Mesendoderm (in vitro differentiated cells): ENCODE results near the gene DLG4. TPM values are rescaled to one million over a fixed set of nuclear protein-coding genes. Genes with fewer than 3 reads are reported as not detected.

ENCODE experiments used
- DNase-seq: peaks from one replicate; pipeline ENCODE4 v3.0.0; 2013
- H2AK5ac ChIP-seq: 2 replicates; pipeline ENCODE4 v1.6.1; 2013; ENCODE audit warnings: low read length, inconsistent platforms
- H2BK120ac ChIP-seq: 2 replicates; pipeline ENCODE4 v1.6.1; 2013; ENCODE audit warnings: low read depth, mild to moderate bottlenecking, low read length, moderate library complexity, mixed read lengths
- H2BK15ac ChIP-seq: replicated peaks from 2 replicates; pipeline ENCODE4 v1.6.1; 2013; ENCODE audit warnings: low read depth, mild to moderate bottlenecking, moderate library complexity
- H2BK5ac ChIP-seq: 2 replicates; pipeline ENCODE4 v1.6.1; 2013; ENCODE audit warnings: low read length, inconsistent platforms
- H3K18ac ChIP-seq: 2 replicates; pipeline ENCODE4 v1.6.1; 2013; ENCODE audit warnings: mild to moderate bottlenecking, low read length, mixed read lengths
- H3K23ac ChIP-seq: one replicate; pipeline ENCODE4 v1.6.1; 2013; ENCODE audit warnings: low read length
- H3K27ac ChIP-seq: 2 replicates; pipeline ENCODE4 v1.5.1; 2013; ENCODE audit warnings: low read depth, mild to moderate bottlenecking, inconsistent platforms, low read length, moderate library complexity
- H3K27me3 ChIP-seq: 2 replicates; pipeline ENCODE4 v1.6.1; 2013; ENCODE audit warnings: low read length, control low read depth, mild to moderate bottlenecking, inconsistent platforms; ENCODE audit not compliant: insufficient read depth, poor library complexity
- H3K36me3 ChIP-seq: 2 replicates; pipeline ENCODE4 v1.6.1; 2013; ENCODE audit warnings: low read length, inconsistent platforms; ENCODE audit not compliant: control insufficient read depth, insufficient read depth
- H3K4ac ChIP-seq: one replicate; pipeline ENCODE4 v1.6.1; 2013; ENCODE audit warnings: low read depth, mild to moderate bottlenecking, low read length, moderate library complexity
- H3K4me1 ChIP-seq: 2 replicates; pipeline ENCODE4 v1.6.1; 2013; ENCODE audit warnings: low read depth, low read length, inconsistent platforms; ENCODE audit not compliant: control insufficient read depth
- H3K4me2 ChIP-seq: 2 replicates; pipeline ENCODE4 v1.6.1; 2013; ENCODE audit warnings: low read length
- H3K4me3 ChIP-seq: 2 replicates; pipeline ENCODE4 v1.5.1; 2013; ENCODE audit warnings: mild to moderate bottlenecking, low read length
- H3K56ac ChIP-seq: one replicate; pipeline ENCODE4 v1.6.1; 2013; ENCODE audit warnings: low read length
- H3K79me1 ChIP-seq: 2 replicates; pipeline ENCODE4 v1.6.1; 2013; ENCODE audit warnings: low read length, inconsistent platforms
- H3K79me2 ChIP-seq: 2 replicates; pipeline ENCODE4 v1.6.1; 2013; ENCODE audit warnings: mild to moderate bottlenecking, low read length; ENCODE audit not compliant: control insufficient read depth, insufficient read depth
- H3K9ac ChIP-seq: 2 replicates; pipeline ENCODE4 v1.6.1; 2013; ENCODE audit warnings: low read length, inconsistent platforms
- H4K5ac ChIP-seq: one replicate; pipeline ENCODE4 v1.6.1; 2013; ENCODE audit warnings: low read length
- H4K8ac ChIP-seq: one replicate; pipeline ENCODE4 v1.6.1; 2013; ENCODE audit warnings: low read depth, mild to moderate bottlenecking, control low read depth, low read length, moderate library complexity
- WGBS: extraction: QIAGEN DNeasy Blood & Tissue Kit; methylation state at CpG from one replicate; pipeline ENCODE4 v1.1.7; 2013; ENCODE audit warnings: low lambda C conversion rate, missing lambda C conversion rate; ENCODE audit not compliant: insufficient coverage; ENCODE audit errors: extremely low coverage; 5-methylcytosine and 5-hydroxymethylcytosine counted together
- small RNA-seq: library from polyadenylated mRNA; stranded (forward); fragments of <200 nt; extraction: miRNeasy Mini kit (QIAGEN cat#:217004); gene quantifications from one replicate; pipeline ENCODE3, GENCODE V24; 2013; ENCODE audit not compliant: insufficient read depth

Gene DLG4

DNA sequence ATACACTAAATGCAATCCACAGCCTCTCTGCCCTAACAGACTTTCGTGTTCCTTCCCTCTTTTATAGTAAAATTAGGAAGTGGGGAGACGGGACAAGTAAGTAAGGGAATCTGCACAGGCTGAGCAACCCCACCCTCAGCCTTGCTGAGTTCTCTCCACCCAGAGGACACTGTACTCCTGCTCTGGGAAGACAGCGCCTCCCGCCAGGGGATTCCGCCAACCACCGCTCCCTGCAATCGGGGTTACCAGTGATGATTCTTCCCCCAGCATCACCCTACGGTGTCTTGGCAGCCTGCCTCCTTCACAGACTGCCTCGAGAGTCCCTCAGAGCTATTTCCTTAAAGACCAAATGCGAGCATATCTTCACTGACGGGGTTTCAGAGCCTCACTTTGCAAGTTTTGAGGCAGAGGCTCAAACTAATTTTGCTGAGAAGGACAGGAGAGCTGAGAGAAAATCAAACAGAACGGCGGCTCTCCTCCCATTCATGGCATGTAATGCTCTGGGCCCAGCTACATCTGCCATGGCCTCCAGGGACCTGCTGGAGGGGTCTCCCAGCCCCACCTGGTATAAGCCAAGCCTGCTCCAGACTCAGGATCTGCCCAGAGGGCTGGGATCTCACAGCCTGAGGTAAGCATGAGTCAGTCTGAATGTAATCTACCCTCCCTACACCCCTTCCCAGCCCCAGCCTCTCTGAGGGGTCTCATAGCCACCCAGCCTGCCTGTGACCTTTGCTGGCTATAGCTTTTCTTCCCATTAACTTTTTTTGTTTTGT lies 82.3 kb downstream of the DLG4 start:
- H3K27me3 ChIP-seq: no peaks in the 10 kb centered on the region
- no peak overlapping the region for H2BK120ac ChIP-seq
- no peaks in the 10 kb centered on the region for H3K79me1 ChIP-seq
- DNase-seq: no peak
- no peak overlapping the region for H3K4me3 ChIP-seq
- H3K18ac ChIP-seq: no peak overlapping the region
- peaks cover 2% of the 10 kb centered on the region for H3K4me1 ChIP-seq
- H3K4ac ChIP-seq: no peak overlapping the region
- H3K56ac ChIP-seq: no peak overlapping the region
- no peak overlapping the region for H3K27ac ChIP-seq
- H4K5ac ChIP-seq: no peak overlapping the region
- no peaks in the 10 kb centered on the region for H3K79me2 ChIP-seq
- H4K8ac ChIP-seq: no peak overlapping the region
- H3K23ac ChIP-seq: no peak overlapping the region
- H2BK15ac ChIP-seq: no peak overlapping the region
- no peak overlapping the region for H3K9ac ChIP-seq
- no CpG with 5 or more reads among the region's 13 CpGs for WGBS
- no peak overlapping the region for H3K4me2 ChIP-seq
- no peak overlapping the region for H2AK5ac ChIP-seq
- H3K36me3 ChIP-seq: no peaks in the 10 kb centered on the region
- no peak overlapping the region for H2BK5ac ChIP-seq

Small RNA genes lying within 50 kb of the gene (small RNA-seq; reads per million reads assigned to genes)
- not detected for gene AC120057.4
- 89.9 reads per million, percentile 96 among the genes with 10 or more reads in this experiment for gene MIR324
- gene RF00019: not detected
